ENCODE measurements around the gene RPL35.

DNA sequence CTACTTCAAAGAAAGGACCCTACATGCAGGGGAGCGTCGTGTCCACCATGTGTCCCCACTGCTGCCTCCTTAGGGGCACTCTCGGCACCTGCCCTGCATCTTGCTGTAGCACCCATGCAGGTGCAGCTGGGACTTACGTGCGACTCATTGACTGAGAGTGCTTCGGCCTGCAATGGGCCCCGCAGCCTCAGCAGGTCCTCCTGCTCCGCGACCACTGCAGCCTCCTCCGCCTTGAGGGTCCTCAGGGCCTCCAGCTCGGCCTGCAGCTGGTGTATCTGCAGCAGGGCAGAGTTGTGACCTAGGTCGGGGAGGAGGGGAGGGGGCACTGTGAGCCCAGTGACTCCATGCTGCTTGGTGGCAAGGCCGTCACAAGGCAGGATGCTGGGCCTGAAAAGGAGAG is 27.2 kb upstream of the RPL35 start:
- TF ChIP-seq, protein P1, sequence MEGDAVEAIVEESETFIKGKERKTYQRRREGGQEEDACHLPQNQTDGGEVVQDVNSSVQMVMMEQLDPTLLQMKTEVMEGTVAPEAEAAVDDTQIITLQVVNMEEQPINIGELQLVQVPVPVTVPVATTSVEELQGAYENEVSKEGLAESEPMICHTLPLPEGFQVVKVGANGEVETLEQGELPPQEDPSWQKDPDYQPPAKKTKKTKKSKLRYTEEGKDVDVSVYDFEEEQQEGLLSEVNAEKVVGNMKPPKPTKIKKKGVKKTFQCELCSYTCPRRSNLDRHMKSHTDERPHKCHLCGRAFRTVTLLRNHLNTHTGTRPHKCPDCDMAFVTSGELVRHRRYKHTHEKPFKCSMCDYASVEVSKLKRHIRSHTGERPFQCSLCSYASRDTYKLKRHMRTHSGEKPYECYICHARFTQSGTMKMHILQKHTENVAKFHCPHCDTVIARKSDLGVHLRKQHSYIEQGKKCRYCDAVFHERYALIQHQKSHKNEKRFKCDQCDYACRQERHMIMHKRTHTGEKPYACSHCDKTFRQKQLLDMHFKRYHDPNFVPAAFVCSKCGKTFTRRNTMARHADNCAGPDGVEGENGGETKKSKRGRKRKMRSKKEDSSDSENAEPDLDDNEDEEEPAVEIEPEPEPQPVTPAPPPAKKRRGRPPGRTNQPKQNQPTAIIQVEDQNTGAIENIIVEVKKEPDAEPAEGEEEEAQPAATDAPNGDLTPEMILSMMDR (IDR thresholded peaks at IDR 0.05) = no peak
- no peak for TF ChIP-seq POLR2A (IDR thresholded peaks at IDR 0.05)

Data from lower leg skin (tissue), 3 donors.